ENCODE results near the gene FGF5. TPM values are rescaled to one million over a fixed set of nuclear protein-coding genes. Genes with fewer than 3 reads are reported as not detected.

The FGF5 gene
- total and polyA plus RNA-seq, 2 of the 13 experiments (the other 11 are each of a cell fraction or from before 2014, with no cell fraction given) = not detected

DNA sequence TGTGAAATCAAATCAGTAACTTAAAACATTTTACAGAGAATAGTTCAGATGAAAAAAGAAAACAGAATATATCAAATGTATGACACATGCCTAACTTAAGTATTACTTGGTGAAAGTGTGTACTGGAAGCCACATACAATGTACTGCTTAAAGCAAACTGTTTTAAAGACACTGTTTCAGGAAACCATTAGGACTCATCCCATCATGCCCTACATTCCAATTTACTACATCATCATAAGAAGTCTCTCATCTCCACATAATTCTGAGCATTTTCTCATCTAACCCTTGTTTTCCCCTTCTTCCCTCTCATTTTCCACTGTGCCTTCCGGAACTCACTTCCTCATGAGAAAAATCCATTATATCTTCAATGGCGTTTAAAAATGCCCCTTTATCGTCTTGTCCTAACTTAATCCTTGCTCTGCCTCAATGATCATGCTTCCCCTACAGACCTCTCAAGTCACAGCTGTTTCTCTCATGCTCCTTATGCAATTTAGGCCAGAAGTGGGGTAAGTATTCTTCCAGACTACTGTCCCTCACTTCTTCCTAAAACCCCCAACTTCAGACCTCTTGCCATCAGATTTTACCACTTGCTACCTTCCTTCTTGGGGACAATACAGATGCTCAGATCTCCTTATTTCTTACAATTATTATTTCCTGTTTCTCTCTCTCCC, 26.8 kb upstream of the FGF5 start:
- Histone ChIP-seq H3K27me3 (ENCODE audit: control insufficient read depth in 1 of 2, insufficient read depth in 2 of 2, low read length in 2 of 2) (no peaks in the 10 kb centered on the region), H3K4me1 (ENCODE audit: insufficient read depth, low read length) (no peaks in the 10 kb centered on the region), H3K9me3 (ENCODE audit: low read length) (no peaks in the 10 kb centered on the region), H2AFZ (ENCODE audit: low read length) (no peak overlapping the region), H3K79me2 (ENCODE audit: insufficient read depth, low read length) (no peaks in the 10 kb centered on the region), H3K9ac (ENCODE audit: insufficient read depth, low read depth, low read length) (no peak overlapping the region), H3K27ac (ENCODE audit: extremely low read length, insufficient read depth, low read length) (no peak overlapping the region), H3K36me3 (replicated peaks in 1 of 2; ENCODE audit: control insufficient read depth in 1 of 2, insufficient read depth in 2 of 2, low read length in 2 of 2) (no peaks in the 10 kb centered on the region), H3K4me3 (replicated peaks in 1 of 3; ENCODE audit: insufficient read depth in 1 of 3, low read depth in 2 of 3, low read length in 3 of 3) (no peak overlapping the region), H4K20me1 (ENCODE audit: insufficient read depth, low read length) (no peaks in the 10 kb centered on the region), H3K4me2 (ENCODE audit: low read depth, low read length) (no peak overlapping the region)
- TF ChIP-seq, protein P1, sequence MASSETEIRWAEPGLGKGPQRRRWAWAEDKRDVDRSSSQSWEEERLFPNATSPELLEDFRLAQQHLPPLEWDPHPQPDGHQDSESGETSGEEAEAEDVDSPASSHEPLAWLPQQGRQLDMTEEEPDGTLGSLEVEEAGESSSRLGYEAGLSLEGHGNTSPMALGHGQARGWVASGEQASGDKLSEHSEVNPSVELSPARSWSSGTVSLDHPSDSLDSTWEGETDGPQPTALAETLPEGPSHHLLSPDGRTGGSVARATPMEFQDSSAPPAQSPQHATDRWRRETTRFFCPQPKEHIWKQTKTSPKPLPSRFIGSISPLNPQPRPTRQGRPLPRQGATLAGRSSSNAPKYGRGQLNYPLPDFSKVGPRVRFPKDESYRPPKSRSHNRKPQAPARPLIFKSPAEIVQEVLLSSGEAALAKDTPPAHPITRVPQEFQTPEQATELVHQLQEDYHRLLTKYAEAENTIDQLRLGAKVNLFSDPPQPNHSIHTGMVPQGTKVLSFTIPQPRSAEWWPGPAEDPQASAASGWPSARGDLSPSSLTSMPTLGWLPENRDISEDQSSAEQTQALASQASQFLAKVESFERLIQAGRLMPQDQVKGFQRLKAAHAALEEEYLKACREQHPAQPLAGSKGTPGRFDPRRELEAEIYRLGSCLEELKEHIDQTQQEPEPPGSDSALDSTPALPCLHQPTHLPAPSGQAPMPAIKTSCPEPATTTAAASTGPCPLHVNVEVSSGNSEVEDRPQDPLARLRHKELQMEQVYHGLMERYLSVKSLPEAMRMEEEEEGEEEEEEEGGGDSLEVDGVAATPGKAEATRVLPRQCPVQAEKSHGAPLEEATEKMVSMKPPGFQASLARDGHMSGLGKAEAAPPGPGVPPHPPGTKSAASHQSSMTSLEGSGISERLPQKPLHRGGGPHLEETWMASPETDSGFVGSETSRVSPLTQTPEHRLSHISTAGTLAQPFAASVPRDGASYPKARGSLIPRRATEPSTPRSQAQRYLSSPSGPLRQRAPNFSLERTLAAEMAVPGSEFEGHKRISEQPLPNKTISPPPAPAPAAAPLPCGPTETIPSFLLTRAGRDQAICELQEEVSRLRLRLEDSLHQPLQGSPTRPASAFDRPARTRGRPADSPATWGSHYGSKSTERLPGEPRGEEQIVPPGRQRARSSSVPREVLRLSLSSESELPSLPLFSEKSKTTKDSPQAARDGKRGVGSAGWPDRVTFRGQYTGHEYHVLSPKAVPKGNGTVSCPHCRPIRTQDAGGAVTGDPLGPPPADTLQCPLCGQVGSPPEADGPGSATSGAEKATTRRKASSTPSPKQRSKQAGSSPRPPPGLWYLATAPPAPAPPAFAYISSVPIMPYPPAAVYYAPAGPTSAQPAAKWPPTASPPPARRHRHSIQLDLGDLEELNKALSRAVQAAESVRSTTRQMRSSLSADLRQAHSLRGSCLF (CRISPR knock-in tag; IDR thresholded peaks at IDR 0.05; ENCODE audit: borderline replicate concordance) = no peak
- TF ChIP-seq NKX3-1 (CRISPR knock-in tag; IDR thresholded peaks at IDR 0.05) = no peak
- no peak for TF ChIP-seq HDAC2 (CRISPR knock-in tag; IDR thresholded peaks at IDR 0.05)
- no peak for TF ChIP-seq ZSCAN12 (CRISPR knock-in tag; IDR thresholded peaks at IDR 0.05)
- TF ChIP-seq ZFP36L2 (CRISPR knock-in tag; IDR thresholded peaks at IDR 0.05) = no peak
- CTCF ChIA-PET (ENCODE audit: low intra/inter-chr PET ratio, low total read pairs) = no interaction called here
- WGBS (ENCODE audit: low lambda C conversion rate) = 25% methylated on average over 3 of the region's 3 CpGs
- POLR2A ChIA-PET = no interaction called here
- intact Hi-C loops (cut with micrococcal nuclease; ENCODE audit: unreplicated experiment) (no loop called here), in situ Hi-C loops (cut with HindIII; ENCODE audit: extremely low pct_ligation_motif_present, low pct_unique_long_range_greater_than_20kb) (no loop called here)
- FAIRE-seq (no peak), DNase-seq (ENCODE audit: low spot score) (no peak), ATAC-seq (no peak)
- BruUV-seq (replicated peaks) = no TSS peak
